Head of caudate nucleus (tissue), 42 donors: ENCODE results near the gene MYH14.

Source experiments
- DNase-seq, 42 donors: peaks; one replicate each; pipeline versions ENCODE4 v3.0.0 to v3.0.0-alpha.2; 2020 to 2021; ENCODE audit warnings: mixed read lengths in 7 of 42
- intact Hi-C: fragments of 100-400 bp; cut with DNase I; formaldehyde crosslinking; loops from one replicate; pipeline ENCODE4 v1.15.0; 2022

Gene MYH14

GRCh38 chr19:50203281-50204080 is at the start of gene MYH14:
Gene MYH14, plus strand, starts transcription at chr19:50203622. Its CDS starts 6,744 bp downstream, at chr19:50210366.
- intact Hi-C loops, result loop anchor here (5.0 kb wide), 1 partner anchor 124 kb away; the partner anchor contains the start of gene KCNC3
- DNase-seq, result peak; percentile 90 to 99 (median 98)

- intact Hi-C loops, result no loop called here
- no peak for DNase-seq
Observed at GRCh38 chr19:50154529-50154928, 48.9 kb upstream of the MYH14 start.

- intact Hi-C loops, result no loop called here
- DNase-seq, result no peak
Observed at GRCh38 chr19:50155520-50156109, 47.8 kb upstream of the MYH14 start.

GRCh38 chr19:50158577-50158976 is 44.8 kb upstream of the MYH14 start:
- DNase-seq, result no peak
- intact Hi-C loops, result no loop called here

- DNase-seq, result no peak
- intact Hi-C loops, result no loop called here
Observed at GRCh38 chr19:50159078-50159477, 44.3 kb upstream of the MYH14 start.

GRCh38 chr19:50162988-50163387 is 40.4 kb upstream of the MYH14 start, which contains the start of gene IZUMO2:
Gene IZUMO2, minus strand, starts transcription at chr19:50163281. Its CDS starts 87 bp downstream, at chr19:50163194.
- DNase-seq, result peak in 10 of 42 donors; percentile 6 to 39 (median 20)
- intact Hi-C loops, result no loop called here

- intact Hi-C loops, result no loop called here
- DNase-seq, result no peak
Observed at GRCh38 chr19:50167314-50167721, 36.1 kb upstream of the MYH14 start.

GRCh38 chr19:50171752-50172151 is 31.7 kb upstream of the MYH14 start:
- intact Hi-C loops, result no loop called here
- DNase-seq, result no peak

- DNase-seq, result no peak
- intact Hi-C loops, result no loop called here
Observed at GRCh38 chr19:50172726-50173125, 30.7 kb upstream of the MYH14 start.

- intact Hi-C loops, result no loop called here
- DNase-seq, result no peak
Observed at GRCh38 chr19:50173127-50173526, 30.3 kb upstream of the MYH14 start.

GRCh38 chr19:50174100-50174793 is 29.2 kb upstream of the MYH14 start:
- DNase-seq, result no peak
- intact Hi-C loops, result no loop called here

- no peak for DNase-seq
- intact Hi-C loops, result no loop called here
Observed at GRCh38 chr19:50175924-50176323, 27.5 kb upstream of the MYH14 start.

GRCh38 chr19:50176775-50177174 is 26.6 kb upstream of the MYH14 start:
- no peak for DNase-seq
- intact Hi-C loops, result no loop called here

- intact Hi-C loops, result no loop called here
- no peak for DNase-seq
Observed at GRCh38 chr19:50178320-50178719, 25.1 kb upstream of the MYH14 start.

- intact Hi-C loops, result no loop called here
- DNase-seq, result no peak
Observed at GRCh38 chr19:50178859-50179537, 24.4 kb upstream of the MYH14 start.

- no peak for DNase-seq
- intact Hi-C loops, result no loop called here
Observed at GRCh38 chr19:50181121-50181520, 22.3 kb upstream of the MYH14 start.

- intact Hi-C loops, result no loop called here
- no peak for DNase-seq
Observed at GRCh38 chr19:50184196-50184595, 19.2 kb upstream of the MYH14 start.

GRCh38 chr19:50187937-50188336 is 15.5 kb upstream of the MYH14 start:
- DNase-seq, result no peak
- intact Hi-C loops, result no loop called here

- intact Hi-C loops, result no loop called here
- DNase-seq, result no peak
Observed at GRCh38 chr19:50189331-50189730, 14.1 kb upstream of the MYH14 start.
